MM.1S (cell line): Measurements from ENCODE around the gene ODR4.
"Not testable (repeated sequence)": the region's sequence is repeated elsewhere in the genome, so short reads cannot be mapped to it uniquely, and the experiment has no call there.

Experiments
- DNase-seq: peaks from one replicate; pipeline ENCODE4 v3.0.0-alpha.2; 2015
- H2AFZ ChIP-seq: fragments of 300-600 bp; sonication (generic); 2 replicates; pipeline ENCODE4 v1.6.0; 2016; ENCODE audit warnings: antibody characterized with exemption, low read length
- H3F3A ChIP-seq: fragments of 300-600 bp; sonication (generic); 2 replicates; pipeline ENCODE4 v1.6.1; 2016; ENCODE audit warnings: mild to moderate bottlenecking, antibody characterized with exemption, low read length, moderate library complexity, mixed read lengths; ENCODE audit not compliant: insufficient read depth
- H3K27ac ChIP-seq: fragments of 300-600 bp; sonication (generic); 2 replicates; pipeline ENCODE4 v1.5.1; 2016; ENCODE audit warnings: mild to moderate bottlenecking, low read length
- H3K27me3 ChIP-seq: fragments of 300-600 bp; sonication (generic); replicated peaks from 2 replicates; pipeline ENCODE4 v1.6.0; 2016; ENCODE audit warnings: low read length; ENCODE audit not compliant: insufficient read depth
- H3K36me3 ChIP-seq: fragments of 300-600 bp; sonication (generic); replicated peaks from 2 replicates; pipeline ENCODE4 v1.6.1; 2016; ENCODE audit warnings: mild to moderate bottlenecking, low read length, mixed read lengths; ENCODE audit not compliant: insufficient read depth
- H3K4me1 ChIP-seq: fragments of 300-600 bp; sonication (generic); 2 replicates; pipeline ENCODE4 v1.6.1; 2016; ENCODE audit warnings: low read length, mixed read lengths
- H3K4me2 ChIP-seq: fragments of 300-600 bp; sonication (generic); 2 replicates; pipeline ENCODE4 v1.6.0; 2016; ENCODE audit warnings: low read depth, low read length
- H3K4me3 ChIP-seq: fragments of 300-600 bp; sonication (generic); 2 replicates; pipeline ENCODE4 v1.5.1; 2016; ENCODE audit warnings: low read length, mixed read lengths
- H3K79me2 ChIP-seq: fragments of 300-600 bp; sonication (generic); 2 replicates; pipeline ENCODE4 v1.6.1; 2016; ENCODE audit warnings: mixed run types, low read length, mixed read lengths
- H3K9ac ChIP-seq: fragments of 300-600 bp; sonication (generic); 2 replicates; pipeline ENCODE4 v1.6.1; 2016; ENCODE audit warnings: low read length, mixed read lengths
- H3K9me2 ChIP-seq: fragments of 300-600 bp; sonication (generic); replicated peaks from 2 replicates; pipeline ENCODE4 v1.6.1; 2016; ENCODE audit warnings: mild to moderate bottlenecking, low read length, mixed read lengths; ENCODE audit not compliant: insufficient read depth
- H3K9me3 ChIP-seq: fragments of 300-600 bp; sonication (generic); replicated peaks from 2 replicates; pipeline ENCODE4 v1.6.1; 2016; ENCODE audit warnings: mild to moderate bottlenecking, low read length, mixed read lengths; ENCODE audit not compliant: insufficient read depth
- H4K20me1 ChIP-seq: fragments of 300-600 bp; sonication (generic); 2 replicates; pipeline ENCODE4 v1.6.1; 2016; ENCODE audit warnings: mild to moderate bottlenecking, low read length, moderate library complexity, mixed read lengths; ENCODE audit not compliant: insufficient read depth
- EZH2 ChIP-seq: fragments of 300-600 bp; sonication (generic); optimal IDR thresholded peaks from 2 replicates; pipeline ENCODE3; 2017; ENCODE audit warnings: low read depth, mild to moderate bottlenecking, antibody characterized with exemption, low read length, mixed read lengths
- EZH2phosphoT487 ChIP-seq: fragments of 300-600 bp; sonication (generic); IDR thresholded peaks from 2 replicates; pipeline ENCODE4 v1.6.1; 2018; ENCODE audit warnings: antibody characterized with exemption, low read length
- TF ChIP-seq, protein P1 (sequence below): fragments of 300-600 bp; sonication (generic); IDR thresholded peaks from 2 replicates; pipeline ENCODE4 v1.5.1; 2016; ENCODE audit warnings: antibody characterized with exemption, low read length, mixed read lengths

The ODR4 gene

DNA sequence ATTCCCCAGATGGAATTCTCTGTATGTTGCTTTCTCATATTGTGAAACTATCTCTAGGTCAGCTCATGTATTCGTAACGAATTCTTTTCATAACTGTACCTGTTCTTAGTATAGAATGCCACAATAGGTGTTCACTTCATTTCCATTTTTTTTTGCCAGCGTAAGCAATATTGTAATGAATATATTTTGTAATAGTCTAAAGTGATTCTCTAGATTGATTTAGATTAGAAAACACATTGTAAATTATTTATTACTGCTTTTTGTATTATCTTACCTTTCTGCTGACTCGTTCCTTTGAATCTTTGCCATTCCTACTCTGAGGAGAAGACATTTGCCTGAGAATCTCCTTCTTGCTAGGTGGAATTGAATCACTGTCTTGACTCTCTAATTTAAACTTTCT lies 70.5 kb downstream of the ODR4 start:
- Histone ChIP-seq H3K4me1 (no peaks in the 10 kb centered on the region), H3K9me3 (no peaks in the 10 kb centered on the region), H2AFZ (no peak overlapping the region), H3K27ac (no peak overlapping the region), H3K4me2 (no peak overlapping the region), H3K4me3 (no peak overlapping the region), H3K79me2 (no peaks in the 10 kb centered on the region), H3K36me3 (no peaks in the 10 kb centered on the region), H3F3A (no peaks in the 10 kb centered on the region), H3K9me2 (no peaks in the 10 kb centered on the region), H3K9ac (no peak overlapping the region), H4K20me1 (no peaks in the 10 kb centered on the region), H3K27me3 (no peaks in the 10 kb centered on the region)
- TF ChIP-seq, protein P1, sequence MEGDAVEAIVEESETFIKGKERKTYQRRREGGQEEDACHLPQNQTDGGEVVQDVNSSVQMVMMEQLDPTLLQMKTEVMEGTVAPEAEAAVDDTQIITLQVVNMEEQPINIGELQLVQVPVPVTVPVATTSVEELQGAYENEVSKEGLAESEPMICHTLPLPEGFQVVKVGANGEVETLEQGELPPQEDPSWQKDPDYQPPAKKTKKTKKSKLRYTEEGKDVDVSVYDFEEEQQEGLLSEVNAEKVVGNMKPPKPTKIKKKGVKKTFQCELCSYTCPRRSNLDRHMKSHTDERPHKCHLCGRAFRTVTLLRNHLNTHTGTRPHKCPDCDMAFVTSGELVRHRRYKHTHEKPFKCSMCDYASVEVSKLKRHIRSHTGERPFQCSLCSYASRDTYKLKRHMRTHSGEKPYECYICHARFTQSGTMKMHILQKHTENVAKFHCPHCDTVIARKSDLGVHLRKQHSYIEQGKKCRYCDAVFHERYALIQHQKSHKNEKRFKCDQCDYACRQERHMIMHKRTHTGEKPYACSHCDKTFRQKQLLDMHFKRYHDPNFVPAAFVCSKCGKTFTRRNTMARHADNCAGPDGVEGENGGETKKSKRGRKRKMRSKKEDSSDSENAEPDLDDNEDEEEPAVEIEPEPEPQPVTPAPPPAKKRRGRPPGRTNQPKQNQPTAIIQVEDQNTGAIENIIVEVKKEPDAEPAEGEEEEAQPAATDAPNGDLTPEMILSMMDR = no peak
- no peak for TF ChIP-seq EZH2
- no peak for TF ChIP-seq EZH2phosphoT487
- DNase-seq = no peak

DNA sequence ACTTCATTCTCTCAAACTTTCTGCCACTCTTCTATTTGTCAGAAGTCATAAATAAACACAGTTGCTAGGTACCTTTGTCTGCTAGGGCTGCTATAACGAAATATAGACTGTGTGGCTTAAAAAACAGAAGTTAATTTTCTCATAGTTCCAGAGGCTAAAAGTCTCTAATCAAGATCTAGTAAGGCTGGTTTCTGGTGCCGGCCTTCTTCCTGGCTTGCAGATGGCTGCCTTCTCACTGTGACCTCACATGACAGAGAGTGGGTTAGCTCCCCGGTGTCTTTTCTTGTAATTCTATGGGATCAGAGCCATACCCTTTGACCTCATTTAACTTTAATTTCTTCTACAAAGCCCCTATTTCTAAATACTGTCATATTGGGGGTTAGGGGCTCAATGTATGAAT lies 79.3 kb downstream of the ODR4 start:
- peak overlapping the region; percentile 2; the same call in 1 of the 2 replicates for H3K27ac ChIP-seq
- no peaks in the 10 kb centered on the region for H4K20me1 ChIP-seq
- no peak for TF ChIP-seq EZH2
- no peak for TF ChIP-seq EZH2phosphoT487
- TF ChIP-seq, protein P1 = no peak
- H3K4me1 ChIP-seq = no peaks in the 10 kb centered on the region; the same call in 1 of the 2 replicates
- no peaks in the 10 kb centered on the region for H3K36me3 ChIP-seq
- no peaks in the 10 kb centered on the region for H3K79me2 ChIP-seq
- no peak overlapping the region for H3K9ac ChIP-seq
- no peak overlapping the region for H3K4me2 ChIP-seq
- H3K27me3 ChIP-seq = no peaks in the 10 kb centered on the region
- no peak overlapping the region for H3K4me3 ChIP-seq
- H3F3A ChIP-seq = no peaks in the 10 kb centered on the region
- no peaks in the 10 kb centered on the region for H3K9me3 ChIP-seq
- no peaks in the 10 kb centered on the region for H3K9me2 ChIP-seq
- peak overlapping the region; percentile 21; the same call in 1 of the 2 replicates for H2AFZ ChIP-seq
- no peak for DNase-seq

DNA sequence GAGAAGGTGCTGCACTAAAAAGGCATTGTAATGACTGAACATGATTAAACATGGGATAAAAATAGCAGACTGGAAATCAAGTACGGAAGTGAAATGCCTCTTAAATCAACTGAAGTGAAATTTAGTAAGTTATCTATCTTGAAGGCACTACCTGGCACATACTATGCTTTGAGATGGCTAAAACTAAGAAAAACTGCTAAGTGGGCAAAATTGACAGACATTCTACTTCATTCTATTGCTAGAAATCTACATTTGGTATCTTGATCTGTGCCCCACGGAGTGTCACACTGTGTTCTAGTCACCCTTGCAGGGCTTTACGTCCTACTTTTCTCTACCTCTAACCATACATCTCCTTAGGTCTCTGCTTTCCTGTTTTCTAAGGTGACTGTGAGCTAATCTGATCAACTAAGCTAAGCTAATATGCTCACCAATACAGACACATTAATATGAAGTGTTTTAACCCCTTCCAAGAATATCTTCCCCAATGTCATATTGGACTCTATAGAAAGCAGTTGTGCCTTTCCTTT lies 81.2 kb downstream of the ODR4 start:
- H3K27me3 ChIP-seq = no peaks in the 10 kb centered on the region
- no peak overlapping the region for H3K4me3 ChIP-seq
- peak; percentile 30 for DNase-seq
- H3K4me2 ChIP-seq = peak overlapping the region; percentile 3; the same call in 1 of the 2 replicates
- no peaks in the 10 kb centered on the region; the same call in 1 of the 2 replicates for H3K4me1 ChIP-seq
- H3K9ac ChIP-seq = no peak overlapping the region
- H3K9me3 ChIP-seq = no peaks in the 10 kb centered on the region
- TF ChIP-seq EZH2 (no peak), EZH2phosphoT487 (no peak)
- TF ChIP-seq, protein P1 = no peak
- no peaks in the 10 kb centered on the region for H4K20me1 ChIP-seq
- H3K79me2 ChIP-seq = no peaks in the 10 kb centered on the region
- H3K27ac ChIP-seq = no peak overlapping the region
- no peaks in the 10 kb centered on the region for H3F3A ChIP-seq
- H3K36me3 ChIP-seq = no peaks in the 10 kb centered on the region
- H2AFZ ChIP-seq = no peak overlapping the region
- no peaks in the 10 kb centered on the region for H3K9me2 ChIP-seq

DNA sequence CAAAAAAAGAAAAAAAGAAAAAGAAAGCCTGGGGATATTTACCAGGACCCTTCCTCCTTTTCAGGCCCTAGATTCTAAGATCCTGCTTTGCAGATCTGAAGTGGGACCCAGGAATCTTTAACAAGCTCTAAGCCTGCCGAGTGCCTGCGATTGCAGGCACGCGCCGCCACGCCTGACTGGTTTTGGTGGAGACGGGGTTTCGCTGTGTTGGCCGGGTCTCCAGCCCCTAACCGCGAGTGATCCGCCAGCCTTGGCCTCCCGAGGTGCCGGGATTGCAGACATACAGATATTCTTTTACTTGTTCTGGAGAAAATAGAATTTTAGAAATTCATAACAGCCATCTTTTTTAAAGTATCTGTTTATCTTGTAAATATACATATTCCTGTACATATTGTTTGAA lies 83.5 kb downstream of the ODR4 start:
- not testable (repeated sequence) for H2AFZ ChIP-seq, H4K20me1 ChIP-seq, H3K4me1 ChIP-seq, H3K27me3 ChIP-seq, H3K79me2 ChIP-seq, H3K27ac ChIP-seq, H3K36me3 ChIP-seq, H3K9me3 ChIP-seq, H3F3A ChIP-seq, DNase-seq, H3K9me2 ChIP-seq, H3K9ac ChIP-seq, H3K4me3 ChIP-seq, H3K4me2 ChIP-seq
